GM18867 (cell line): ENCODE results near the gene CRY2.
"Not testable (repeated sequence)": the region's sequence is repeated elsewhere in the genome, so short reads cannot be mapped to it uniquely, and the experiment has no call there.

Source experiments
- ATAC-seq: cut with Tn5 transposase; IDR thresholded peaks from one replicate; pipeline ENCODE4 v1.9.1; 2021; ENCODE audit warnings: mild to moderate bottlenecking, moderate library complexity; ENCODE audit not compliant: unreplicated experiment

Gene CRY2

GRCh38 chr11:45811109-45811435 lies 36.2 kb upstream of the CRY2 start:
- ATAC-seq = no peak

- no peak for ATAC-seq
Observed at GRCh38 chr11:45811571-45812290, 35.5 kb upstream of the CRY2 start.

GRCh38 chr11:45812581-45813548 lies 34.4 kb upstream of the CRY2 start:
- no peak for ATAC-seq

- no peak for ATAC-seq
Observed at GRCh38 chr11:45815747-45816146, 31.5 kb upstream of the CRY2 start.

GRCh38 chr11:45816614-45817013 lies 30.7 kb upstream of the CRY2 start:
- no peak for ATAC-seq

GRCh38 chr11:45817191-45817590 lies 30.1 kb upstream of the CRY2 start:
- ATAC-seq = peak; percentile 91

- ATAC-seq = no peak
Observed at GRCh38 chr11:45818961-45819605, 28.2 kb upstream of the CRY2 start.

GRCh38 chr11:45820211-45820857 lies 26.9 kb upstream of the CRY2 start:
- no peak for ATAC-seq

GRCh38 chr11:45826492-45826891 lies 20.8 kb upstream of the CRY2 start:
- ATAC-seq = not testable (repeated sequence)

GRCh38 chr11:45827123-45827522 lies 20.2 kb upstream of the CRY2 start:
- ATAC-seq = no peak

- no peak for ATAC-seq
Observed at GRCh38 chr11:45828996-45829395, 18.3 kb upstream of the CRY2 start.

GRCh38 chr11:45830596-45830995 lies 16.7 kb upstream of the CRY2 start:
- no peak for ATAC-seq

- ATAC-seq = no peak
Observed at GRCh38 chr11:45832811-45833441, 14.3 kb upstream of the CRY2 start.

- no peak for ATAC-seq
Observed at GRCh38 chr11:45833761-45834160, 13.5 kb upstream of the CRY2 start.

GRCh38 chr11:45834298-45834756 lies 12.9 kb upstream of the CRY2 start:
- no peak for ATAC-seq

- no peak for ATAC-seq
Observed at GRCh38 chr11:45839204-45839603, 8.1 kb upstream of the CRY2 start.

GRCh38 chr11:45840251-45840650 lies 7.0 kb upstream of the CRY2 start:
- ATAC-seq = not testable (repeated sequence)

- peak; percentile 27 for ATAC-seq
Observed at GRCh38 chr11:45843158-45843924, 3.9 kb upstream of the CRY2 start.

- no peak for ATAC-seq
Observed at GRCh38 chr11:45844822-45845578, 2.3 kb upstream of the CRY2 start.
